Stimulated activated CD4-positive, alpha-beta T cell treated with anti-CD3 and anti-CD28 coated beads, Interleukin-4, amount 100 ng/mL, for 1 hour (primary cell): ENCODE data around the gene FEN1.

Experiments used
- DNase-seq: peaks from one replicate; pipeline ENCODE4 v3.0.0-alpha.2; 2020

The FEN1 gene

GRCh38 chr11:61846362-61847020 lies 53.8 kb downstream of the FEN1 start:
- no peak for DNase-seq
